ENCODE results near the gene TAF11L8. TPM values are rescaled to one million over a fixed set of nuclear protein-coding genes. Genes with fewer than 3 reads are reported as not detected.
"Not testable (repeated sequence)": the region's sequence is repeated elsewhere in the genome, so short reads cannot be mapped to it uniquely, and the experiment has no call there.

The TAF11L8 gene
- total RNA-seq, 2 experiments from 2014 or later, result not detected

- DNase-seq; H3K4me3 Mint-ChIP-seq; intact Hi-C loops (cut with micrococcal nuclease); H3K36me3 Mint-ChIP-seq (ENCODE audit: low read depth); CTCF ChIA-PET; H3K27me3 Mint-ChIP-seq (ENCODE audit: low read depth); H3K4me1 Mint-ChIP-seq (ENCODE audit: low read depth); H3K9me3 Mint-ChIP-seq; H3K27ac Mint-ChIP-seq: not testable (repeated sequence)
These were observed 5.1 kb downstream of the TAF11L8 start, which contains the start of gene TAF11L7 for GRCh38 chr5:17585658-17586057. Gene TAF11L7, minus strand, starts transcription at chr5:17585758.

Other genes with a start within 250 kb of the TAF11L8 start
- gene TAF11L2, start 92.7 kb downstream of the TAF11L8 start, total RNA-seq, result not detected
- not detected for gene TAF11L3, start 72.6 kb downstream of the TAF11L8 start, total RNA-seq
- gene TAF11L4, start 69.2 kb downstream of the TAF11L8 start, total RNA-seq, result not detected
- gene TAF11L5, start 65.7 kb downstream of the TAF11L8 start, total RNA-seq, result not detected
- not detected for gene TAF11L6, start 62.3 kb downstream of the TAF11L8 start, total RNA-seq
- not detected for gene TAF11L7, start 5.2 kb downstream of the TAF11L8 start, total RNA-seq
- not detected for gene TAF11L9, start 3.4 kb upstream of the TAF11L8 start, total RNA-seq
- not detected for gene TAF11L10, start 6.9 kb upstream of the TAF11L8 start, total RNA-seq
- gene TAF11L11, start 13.2 kb upstream of the TAF11L8 start, total RNA-seq, result not detected
- not detected for gene TAF11L12, start 19.4 kb upstream of the TAF11L8 start, total RNA-seq
- not detected for gene TAF11L13, start 41.1 kb upstream of the TAF11L8 start, total RNA-seq
- not detected for gene TAF11L14, start 43.5 kb upstream of the TAF11L8 start, total RNA-seq